GM19239 (cell line): Measurements from ENCODE around the gene SUPT16H.
"Not testable (repeated sequence)": the region's sequence is repeated elsewhere in the genome, so short reads cannot be mapped to it uniquely, and the experiment has no call there.

ENCODE experiments used
- DNase-seq: peaks from one replicate; pipeline ENCODE4 v3.0.0; 2011; ENCODE audit warnings: low spot score; ENCODE audit not compliant: insufficient read length
- FAIRE-seq: peaks from 2 replicates; lab custom pipeline; 2011; peaks lifted over from hg19 to GRCh38; lab: Jason Lieb, UNC

The SUPT16H gene

GRCh38 chr14:21383848-21384493, at the start of gene SUPT16H:
Gene SUPT16H, minus strand, starts transcription at chr14:21384019. Its CDS starts 92 bp downstream, at chr14:21383927.
- FAIRE-seq: peak; percentile 96
- peak; percentile 71 for DNase-seq

- no peak for FAIRE-seq
- no peak for DNase-seq
Observed at GRCh38 chr14:21431126-21431525, 47.3 kb upstream of the SUPT16H start.

- DNase-seq (no peak), FAIRE-seq (no peak)
Observed at GRCh38 chr14:21428930-21429329, 45.1 kb upstream of the SUPT16H start.

GRCh38 chr14:21426692-21427091, 42.9 kb upstream of the SUPT16H start:
- FAIRE-seq (no peak), DNase-seq (no peak)

GRCh38 chr14:21419528-21419927, 35.7 kb upstream of the SUPT16H start:
- DNase-seq (no peak), FAIRE-seq (no peak)

- DNase-seq: no peak
- no peak for FAIRE-seq
Observed at GRCh38 chr14:21415329-21415728, 31.5 kb upstream of the SUPT16H start.

GRCh38 chr14:21414137-21414631, 30.4 kb upstream of the SUPT16H start:
- FAIRE-seq (no peak), DNase-seq (no peak)

GRCh38 chr14:21408147-21408546, 24.3 kb upstream of the SUPT16H start:
- FAIRE-seq (no peak), DNase-seq (no peak)

- FAIRE-seq (no peak), DNase-seq (no peak)
Observed at GRCh38 chr14:21406213-21406612, 22.4 kb upstream of the SUPT16H start.

GRCh38 chr14:21405097-21405496, 21.3 kb upstream of the SUPT16H start:
- no peak for DNase-seq
- FAIRE-seq: no peak

GRCh38 chr14:21399311-21399870, 15.6 kb upstream of the SUPT16H start:
- DNase-seq (no peak), FAIRE-seq (no peak)

GRCh38 chr14:21398901-21399300, 15.1 kb upstream of the SUPT16H start:
- FAIRE-seq (no peak), DNase-seq (no peak)

- FAIRE-seq (no peak), DNase-seq (no peak)
Observed at GRCh38 chr14:21395450-21395849, 11.6 kb upstream of the SUPT16H start.

GRCh38 chr14:21385188-21385904, 1.5 kb upstream of the SUPT16H start:
- no peak for FAIRE-seq

GRCh38 chr14:21384494-21384851, 654 bp upstream of the SUPT16H start:
- FAIRE-seq: no peak
- DNase-seq: no peak

More at GRCh38 chr14:21385188-21385904, 1.5 kb upstream of the SUPT16H start:
- no peak for DNase-seq

- DNase-seq: no peak
- peak; percentile 64 for FAIRE-seq
Observed at GRCh38 chr14:21382886-21383847, 652 bp downstream of the SUPT16H start.

GRCh38 chr14:21382095-21382494, 1.7 kb downstream of the SUPT16H start:
- FAIRE-seq (peak; percentile 4), DNase-seq (no peak)

GRCh38 chr14:21379338-21379737, 4.5 kb downstream of the SUPT16H start:
- DNase-seq (no peak), FAIRE-seq (no peak)

- no peak for DNase-seq
- no peak for FAIRE-seq
Observed at GRCh38 chr14:21373980-21374379, 9.8 kb downstream of the SUPT16H start.

GRCh38 chr14:21372814-21373213, 11.0 kb downstream of the SUPT16H start:
- DNase-seq, FAIRE-seq: not testable (repeated sequence)
